Activated T-helper 9 cell treated with anti-CD3 and anti-CD28 coated beads, Interleukin-2, amount 50 U/mL, for 16 hours (primary cell): ENCODE results near the gene AHNAK2.
"Not testable (repeated sequence)": the region's sequence is repeated elsewhere in the genome, so short reads cannot be mapped to it uniquely, and the experiment has no call there.

Source experiments
- DNase-seq: peaks from one replicate; pipeline ENCODE4 v3.0.0-alpha.2; 2020; ENCODE audit warnings: low read depth

The AHNAK2 gene

GRCh38 chr14:104953896-104954656, 24.1 kb downstream of the AHNAK2 start:
- DNase-seq, result no peak

DNA sequence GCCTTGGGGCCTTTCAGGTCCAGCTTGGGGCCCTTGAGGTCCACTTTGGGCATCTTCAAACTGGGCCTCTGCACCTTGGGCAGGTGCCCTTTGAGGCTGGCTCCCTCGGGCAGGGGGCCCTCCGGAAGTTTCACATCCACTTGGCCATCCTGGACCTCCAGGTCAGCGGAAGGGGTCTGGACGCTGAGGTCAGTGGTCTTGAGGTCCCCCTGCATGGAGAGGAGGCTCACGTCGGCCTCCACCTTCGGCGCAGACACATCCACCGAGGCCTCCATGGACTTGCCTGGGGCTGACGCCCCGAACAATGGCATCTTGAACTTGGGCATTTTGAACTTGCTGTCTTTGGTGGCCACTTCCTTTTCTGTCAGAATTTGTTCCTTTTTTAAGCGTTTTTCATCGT, 25.1 kb downstream of the AHNAK2 start:
- no peak for DNase-seq

GRCh38 chr14:104951863-104952657, 26.1 kb downstream of the AHNAK2 start:
- DNase-seq, result not testable (repeated sequence)

DNA sequence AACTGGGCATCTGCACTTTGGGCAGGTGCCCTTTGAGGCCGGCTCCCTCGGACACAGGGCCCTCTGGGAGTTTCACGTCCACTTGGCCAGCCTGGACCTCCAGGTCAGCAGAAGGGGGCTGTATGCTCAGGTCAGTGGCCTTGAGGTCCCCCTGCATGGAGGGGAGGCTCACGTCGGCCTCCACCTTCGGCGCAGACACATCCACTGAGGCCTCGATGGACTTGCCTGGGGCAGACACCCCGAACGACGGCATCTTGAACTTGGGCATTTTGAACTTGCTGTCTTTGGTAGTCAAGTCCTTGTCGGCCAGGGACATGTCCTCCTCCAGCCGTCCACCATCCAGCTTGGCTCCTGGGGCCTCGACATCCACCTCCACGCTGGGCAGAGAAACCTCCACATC, 27.5 kb downstream of the AHNAK2 start:
- not testable (repeated sequence) for DNase-seq

DNA sequence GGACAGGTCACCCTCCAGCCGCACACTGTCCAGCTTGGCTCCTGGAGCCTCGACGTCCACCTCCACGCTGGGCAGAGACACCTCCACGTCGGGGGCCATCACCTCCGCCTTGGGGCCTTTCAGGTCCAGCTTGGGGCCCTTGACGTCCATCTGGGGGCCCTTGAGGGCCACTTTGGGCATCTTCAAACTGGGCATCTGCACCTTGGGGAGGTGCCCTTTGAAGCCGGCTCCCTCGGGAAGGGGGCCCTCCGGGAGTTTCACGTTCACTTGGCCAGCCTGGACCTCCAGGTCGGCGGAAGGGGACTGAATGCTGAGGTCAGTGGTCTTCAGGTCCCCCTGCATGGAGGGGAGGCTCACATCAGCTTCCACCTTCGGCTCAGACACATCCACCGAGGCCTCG, 28.2 kb downstream of the AHNAK2 start:
- DNase-seq, result no peak

GRCh38 chr14:104949406-104949955, 28.7 kb downstream of the AHNAK2 start:
- not testable (repeated sequence) for DNase-seq

GRCh38 chr14:104948736-104949031, 29.5 kb downstream of the AHNAK2 start:
- DNase-seq, result no peak

DNA sequence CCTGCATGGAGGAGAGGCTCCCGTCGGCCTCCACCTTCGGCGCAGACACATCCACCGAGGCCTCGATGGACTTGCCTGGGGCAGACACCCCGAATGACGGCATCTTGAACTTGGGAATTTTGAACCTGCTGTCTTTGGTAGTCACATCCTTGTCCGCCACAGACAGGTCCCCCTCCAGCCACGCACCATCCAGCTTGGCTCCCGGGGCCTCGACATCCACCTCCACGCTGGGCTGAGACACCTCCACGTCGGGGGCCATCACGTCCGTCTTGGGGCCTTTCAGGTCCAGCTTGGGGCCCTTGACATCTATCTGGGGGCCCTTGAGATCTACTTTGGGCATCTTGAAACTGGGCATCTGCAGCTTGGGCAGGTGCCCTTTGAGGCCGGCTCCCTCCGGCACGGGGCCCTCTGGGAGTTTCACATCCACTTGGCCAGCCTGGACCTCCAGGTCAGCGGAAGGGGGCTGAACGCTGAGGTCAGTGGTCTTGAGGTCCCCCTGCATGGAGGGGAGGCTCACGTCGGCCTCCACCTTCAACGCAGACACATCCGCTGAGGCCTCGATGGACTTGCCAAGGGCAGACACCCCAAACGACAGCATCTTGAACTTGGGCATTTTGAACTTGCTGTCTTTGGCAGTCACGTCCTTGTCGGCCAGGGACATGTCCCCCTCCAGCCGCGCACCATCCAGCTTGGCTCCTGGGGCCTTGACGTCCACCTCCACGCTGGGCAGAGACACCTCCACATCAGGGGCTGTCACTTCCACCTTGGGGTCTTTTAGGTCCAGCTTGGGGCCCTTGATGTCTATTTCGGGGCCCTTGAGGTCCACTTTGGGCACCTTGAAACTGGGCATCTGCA, 30.1 kb downstream of the AHNAK2 start:
- not testable (repeated sequence) for DNase-seq

DNA sequence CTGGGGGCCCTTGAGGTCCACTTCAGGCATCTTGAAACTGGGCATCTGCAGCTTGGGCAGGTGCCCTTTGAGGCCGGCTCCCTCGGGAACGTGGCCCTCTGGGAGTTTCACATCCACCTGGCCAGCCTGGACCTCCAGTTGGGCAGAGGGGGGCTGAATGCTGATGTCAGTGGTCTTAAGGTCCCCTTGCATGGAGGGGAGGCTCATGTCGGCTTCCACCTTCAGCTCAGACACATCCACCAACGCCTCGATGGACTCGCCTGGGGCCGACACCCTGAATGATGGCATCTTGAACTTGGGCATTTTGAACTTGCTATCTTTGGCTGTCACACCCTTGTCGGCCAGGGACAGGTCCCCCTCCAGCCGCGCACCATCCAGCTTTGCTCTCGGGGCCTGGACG, 31.0 kb downstream of the AHNAK2 start:
- not testable (repeated sequence) for DNase-seq

GRCh38 chr14:104945986-104946965, 31.9 kb downstream of the AHNAK2 start:
- DNase-seq, result not testable (repeated sequence)

- DNase-seq, result not testable (repeated sequence)
These were observed 32.9 kb downstream of the AHNAK2 start for GRCh38 chr14:104945266-104945665.

- not testable (repeated sequence) for DNase-seq
These were observed 33.6 kb downstream of the AHNAK2 start for GRCh38 chr14:104944436-104945205.

DNA sequence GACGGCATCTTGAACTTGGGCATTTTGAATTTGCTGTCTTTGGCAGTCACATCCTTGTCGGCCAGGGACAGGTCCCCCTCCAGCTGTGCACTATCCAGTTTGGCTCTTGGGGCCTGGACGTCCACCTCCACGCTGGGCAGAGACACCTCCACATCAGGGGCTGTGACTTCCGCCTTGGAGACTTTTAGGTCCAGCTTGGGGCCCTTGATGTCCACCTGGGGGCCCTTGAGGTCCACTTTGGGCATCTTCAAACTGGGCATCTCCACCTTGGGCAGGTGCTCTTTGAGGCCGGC, 34.2 kb downstream of the AHNAK2 start:
- not testable (repeated sequence) for DNase-seq

- not testable (repeated sequence) for DNase-seq
These were observed 34.8 kb downstream of the AHNAK2 start for GRCh38 chr14:104943216-104944015.

DNA sequence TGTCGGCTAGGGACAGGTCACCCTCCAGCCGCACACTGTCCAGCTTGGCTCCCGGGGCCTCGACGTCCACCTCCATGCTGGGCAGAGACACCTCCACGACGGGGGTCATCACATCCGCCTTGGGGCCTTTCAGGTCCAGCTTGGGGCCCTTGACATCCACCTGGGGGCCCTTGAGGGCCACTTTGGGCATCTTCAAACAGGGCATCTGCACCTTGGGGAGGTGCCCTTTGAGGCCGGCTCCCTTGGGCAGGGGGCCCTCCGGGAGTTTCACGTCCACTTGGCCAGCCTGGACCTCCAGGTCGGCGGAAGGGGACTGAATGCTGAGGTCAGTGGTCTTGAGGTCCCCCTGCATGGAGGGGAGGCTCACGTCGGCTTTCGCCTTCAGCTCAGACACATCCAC, 35.6 kb downstream of the AHNAK2 start:
- no peak for DNase-seq

DNA sequence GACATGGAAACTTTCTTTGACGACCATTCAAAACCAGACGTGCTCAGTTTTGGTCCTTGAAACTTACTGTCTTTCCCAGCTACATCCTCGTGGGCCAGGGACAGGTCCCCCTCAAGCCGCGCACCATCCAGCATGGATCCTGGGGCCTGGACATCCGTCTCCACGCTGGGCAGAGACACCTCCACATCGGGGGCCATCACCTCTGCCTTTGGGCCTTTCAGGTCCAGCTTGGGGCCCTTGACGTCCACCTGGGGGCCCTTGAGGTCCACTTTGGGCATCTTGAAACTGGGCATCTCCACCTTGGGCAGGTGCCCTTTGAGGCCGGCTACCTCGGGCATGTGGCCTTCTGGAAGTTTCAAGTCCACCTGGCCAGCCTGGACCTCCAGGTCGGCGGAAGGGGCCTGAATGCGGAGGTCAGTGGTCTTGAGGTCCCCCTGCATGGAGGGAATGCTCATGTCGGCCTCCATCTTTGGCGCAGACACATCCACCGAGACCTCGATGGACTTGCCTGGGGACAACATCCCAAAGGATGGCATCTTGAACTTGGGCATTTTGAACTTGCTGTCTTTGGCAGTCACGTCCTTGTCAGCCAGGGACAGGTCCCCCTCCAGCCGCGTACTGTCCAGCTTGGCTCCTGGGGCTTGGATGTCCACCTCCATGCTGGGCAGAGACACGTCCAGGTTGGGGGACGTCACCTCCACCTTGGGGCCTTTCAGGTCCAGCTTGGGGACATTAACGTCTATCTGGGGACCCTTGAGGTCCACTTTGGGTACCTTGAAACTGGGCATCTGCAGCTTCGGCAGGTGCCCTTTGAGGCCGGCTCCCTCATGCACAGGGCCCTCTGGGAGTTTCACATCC, 36.4 kb downstream of the AHNAK2 start:
- DNase-seq, result no peak

GRCh38 chr14:104940526-104941150, 37.5 kb downstream of the AHNAK2 start:
- no peak for DNase-seq
